HG03060 (cell line): ENCODE results near the gene CRELD2.

ENCODE experiments used
- ATAC-seq: cut with Tn5 transposase; IDR thresholded peaks from one replicate; pipeline ENCODE4 v1.9.1; 2021; ENCODE audit warnings: low read depth, moderate number of reproducible peaks; ENCODE audit not compliant: unreplicated experiment

The CRELD2 gene

GRCh38 chr22:49955581-49956417, 37.4 kb downstream of the CRELD2 start:
- no peak for ATAC-seq

- no peak for ATAC-seq
Measured at GRCh38 chr22:49956418-49956770, 38.0 kb downstream of the CRELD2 start.

- no peak for ATAC-seq
Measured at GRCh38 chr22:49956914-49957825, 38.7 kb downstream of the CRELD2 start.

GRCh38 chr22:49957826-49958365, 39.5 kb downstream of the CRELD2 start:
- ATAC-seq = no peak

- ATAC-seq = no peak
Measured at GRCh38 chr22:49958366-49958921, 40.0 kb downstream of the CRELD2 start.

GRCh38 chr22:49958931-49959781, 40.7 kb downstream of the CRELD2 start:
- no peak for ATAC-seq

GRCh38 chr22:49959782-49960158, 41.3 kb downstream of the CRELD2 start:
- peak; percentile 3 for ATAC-seq

GRCh38 chr22:49960159-49961004, 41.9 kb downstream of the CRELD2 start, which contains the start of gene PIM3:
PIM3 (plus strand) TSS chr22:49960772; CDS start chr22:49960948, 176 bp downstream.
- peak; percentile 34 for ATAC-seq

- no peak for ATAC-seq
Measured at GRCh38 chr22:49961005-49961600, 42.7 kb downstream of the CRELD2 start.

GRCh38 chr22:49961601-49962011, 43.2 kb downstream of the CRELD2 start:
- no peak for ATAC-seq

- ATAC-seq = no peak
Measured at GRCh38 chr22:49962012-49962750, 43.7 kb downstream of the CRELD2 start.

GRCh38 chr22:49962751-49963646, 44.6 kb downstream of the CRELD2 start:
- ATAC-seq = no peak

GRCh38 chr22:49963647-49964026, 45.2 kb downstream of the CRELD2 start:
- ATAC-seq = no peak

- ATAC-seq = no peak
Measured at GRCh38 chr22:49964136-49965090, 46.0 kb downstream of the CRELD2 start.

GRCh38 chr22:49965091-49966040, 46.9 kb downstream of the CRELD2 start:
- ATAC-seq = no peak
